ENCODE results near the gene CALHM6. TPM values are rescaled to one million over a fixed set of nuclear protein-coding genes. Genes with fewer than 3 reads are reported as not detected.

CALHM6 gene
- total RNA-seq, 1 experiment from 2014 or later: not detected

DNA sequence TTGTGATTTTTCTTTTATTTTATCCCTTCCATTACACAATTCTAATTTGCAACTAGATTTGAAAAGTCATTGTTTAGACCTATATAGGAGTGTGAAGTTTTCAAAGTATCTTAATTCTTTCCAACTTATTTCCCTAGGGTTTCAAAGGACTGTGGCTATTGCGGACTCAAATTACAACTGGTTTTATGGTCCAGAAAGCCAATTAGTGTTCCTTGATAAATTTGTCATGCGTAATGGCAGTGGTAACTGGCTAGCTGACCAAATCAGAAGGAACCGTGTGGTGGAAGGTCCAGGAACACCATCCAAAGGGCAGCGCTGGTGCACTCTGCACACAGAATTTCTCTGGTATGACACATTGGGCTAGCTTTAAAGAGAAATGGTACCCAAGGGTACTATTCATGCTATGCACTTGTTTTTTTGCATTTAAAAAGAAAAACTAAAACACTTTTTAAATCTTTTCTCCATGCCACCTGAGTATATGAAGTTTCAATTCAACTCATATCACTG, 27.9 kb upstream of the CALHM6 start:
- H3K27ac ChIP-seq (ENCODE audit: low read depth, low read length): no peak overlapping the region
- no peaks in the 10 kb centered on the region for H4K20me1 ChIP-seq (ENCODE audit: insufficient read depth)
- TF ChIP-seq, protein P1, sequence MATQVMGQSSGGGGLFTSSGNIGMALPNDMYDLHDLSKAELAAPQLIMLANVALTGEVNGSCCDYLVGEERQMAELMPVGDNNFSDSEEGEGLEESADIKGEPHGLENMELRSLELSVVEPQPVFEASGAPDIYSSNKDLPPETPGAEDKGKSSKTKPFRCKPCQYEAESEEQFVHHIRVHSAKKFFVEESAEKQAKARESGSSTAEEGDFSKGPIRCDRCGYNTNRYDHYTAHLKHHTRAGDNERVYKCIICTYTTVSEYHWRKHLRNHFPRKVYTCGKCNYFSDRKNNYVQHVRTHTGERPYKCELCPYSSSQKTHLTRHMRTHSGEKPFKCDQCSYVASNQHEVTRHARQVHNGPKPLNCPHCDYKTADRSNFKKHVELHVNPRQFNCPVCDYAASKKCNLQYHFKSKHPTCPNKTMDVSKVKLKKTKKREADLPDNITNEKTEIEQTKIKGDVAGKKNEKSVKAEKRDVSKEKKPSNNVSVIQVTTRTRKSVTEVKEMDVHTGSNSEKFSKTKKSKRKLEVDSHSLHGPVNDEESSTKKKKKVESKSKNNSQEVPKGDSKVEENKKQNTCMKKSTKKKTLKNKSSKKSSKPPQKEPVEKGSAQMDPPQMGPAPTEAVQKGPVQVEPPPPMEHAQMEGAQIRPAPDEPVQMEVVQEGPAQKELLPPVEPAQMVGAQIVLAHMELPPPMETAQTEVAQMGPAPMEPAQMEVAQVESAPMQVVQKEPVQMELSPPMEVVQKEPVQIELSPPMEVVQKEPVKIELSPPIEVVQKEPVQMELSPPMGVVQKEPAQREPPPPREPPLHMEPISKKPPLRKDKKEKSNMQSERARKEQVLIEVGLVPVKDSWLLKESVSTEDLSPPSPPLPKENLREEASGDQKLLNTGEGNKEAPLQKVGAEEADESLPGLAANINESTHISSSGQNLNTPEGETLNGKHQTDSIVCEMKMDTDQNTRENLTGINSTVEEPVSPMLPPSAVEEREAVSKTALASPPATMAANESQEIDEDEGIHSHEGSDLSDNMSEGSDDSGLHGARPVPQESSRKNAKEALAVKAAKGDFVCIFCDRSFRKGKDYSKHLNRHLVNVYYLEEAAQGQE (IDR thresholded peaks at IDR 0.05; ENCODE audit: low read depth): no peak
- TF ChIP-seq EGR1 (IDR thresholded peaks at IDR 0.05; ENCODE audit: low read depth): no peak
- TF ChIP-seq POLR2A (IDR thresholded peaks at IDR 0.05; ENCODE audit: borderline replicate concordance, extremely low read depth, insufficient read depth, insufficient read length): no peak
- TF ChIP-seq POLR2AphosphoS5 (IDR thresholded peaks at IDR 0.05; ENCODE audit: low read depth, low read length): no peak
- no peak for TF ChIP-seq RAD21 (IDR thresholded peaks at IDR 0.05; ENCODE audit: low read depth)
- no peak for TF ChIP-seq ZFX (IDR thresholded peaks at IDR 0.05)
- TF ChIP-seq ZNF274 (IDR thresholded peaks at IDR 0.05; ENCODE audit: low read depth, low read length): no peak
- TF ChIP-seq, protein P2, sequence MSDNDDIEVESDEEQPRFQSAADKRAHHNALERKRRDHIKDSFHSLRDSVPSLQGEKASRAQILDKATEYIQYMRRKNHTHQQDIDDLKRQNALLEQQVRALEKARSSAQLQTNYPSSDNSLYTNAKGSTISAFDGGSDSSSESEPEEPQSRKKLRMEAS (IDR thresholded peaks at IDR 0.05): no peak
- no peak for TF ChIP-seq EZH2phosphoT487 (IDR thresholded peaks at IDR 0.05; ENCODE audit: borderline replicate concordance)
- TF ChIP-seq, protein P3, sequence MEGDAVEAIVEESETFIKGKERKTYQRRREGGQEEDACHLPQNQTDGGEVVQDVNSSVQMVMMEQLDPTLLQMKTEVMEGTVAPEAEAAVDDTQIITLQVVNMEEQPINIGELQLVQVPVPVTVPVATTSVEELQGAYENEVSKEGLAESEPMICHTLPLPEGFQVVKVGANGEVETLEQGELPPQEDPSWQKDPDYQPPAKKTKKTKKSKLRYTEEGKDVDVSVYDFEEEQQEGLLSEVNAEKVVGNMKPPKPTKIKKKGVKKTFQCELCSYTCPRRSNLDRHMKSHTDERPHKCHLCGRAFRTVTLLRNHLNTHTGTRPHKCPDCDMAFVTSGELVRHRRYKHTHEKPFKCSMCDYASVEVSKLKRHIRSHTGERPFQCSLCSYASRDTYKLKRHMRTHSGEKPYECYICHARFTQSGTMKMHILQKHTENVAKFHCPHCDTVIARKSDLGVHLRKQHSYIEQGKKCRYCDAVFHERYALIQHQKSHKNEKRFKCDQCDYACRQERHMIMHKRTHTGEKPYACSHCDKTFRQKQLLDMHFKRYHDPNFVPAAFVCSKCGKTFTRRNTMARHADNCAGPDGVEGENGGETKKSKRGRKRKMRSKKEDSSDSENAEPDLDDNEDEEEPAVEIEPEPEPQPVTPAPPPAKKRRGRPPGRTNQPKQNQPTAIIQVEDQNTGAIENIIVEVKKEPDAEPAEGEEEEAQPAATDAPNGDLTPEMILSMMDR (IDR thresholded peaks at IDR 0.05 in 2 of 3, conservative IDR thresholded peaks at IDR 0.05 in 1 of 3; ENCODE audit: borderline replicate concordance in 1 of 3, insufficient read depth in 1 of 3, low read depth in 2 of 3, low read length in 2 of 3): no peak
- TF ChIP-seq CEBPB (IDR thresholded peaks at IDR 0.05; ENCODE audit: low read depth): no peak
- no peak for TF ChIP-seq ELF1 (IDR thresholded peaks at IDR 0.05; ENCODE audit: borderline replicate concordance, low read depth)
- TF ChIP-seq SRF (IDR thresholded peaks at IDR 0.05; ENCODE audit: low read depth): no peak
- TF ChIP-seq, protein P4, sequence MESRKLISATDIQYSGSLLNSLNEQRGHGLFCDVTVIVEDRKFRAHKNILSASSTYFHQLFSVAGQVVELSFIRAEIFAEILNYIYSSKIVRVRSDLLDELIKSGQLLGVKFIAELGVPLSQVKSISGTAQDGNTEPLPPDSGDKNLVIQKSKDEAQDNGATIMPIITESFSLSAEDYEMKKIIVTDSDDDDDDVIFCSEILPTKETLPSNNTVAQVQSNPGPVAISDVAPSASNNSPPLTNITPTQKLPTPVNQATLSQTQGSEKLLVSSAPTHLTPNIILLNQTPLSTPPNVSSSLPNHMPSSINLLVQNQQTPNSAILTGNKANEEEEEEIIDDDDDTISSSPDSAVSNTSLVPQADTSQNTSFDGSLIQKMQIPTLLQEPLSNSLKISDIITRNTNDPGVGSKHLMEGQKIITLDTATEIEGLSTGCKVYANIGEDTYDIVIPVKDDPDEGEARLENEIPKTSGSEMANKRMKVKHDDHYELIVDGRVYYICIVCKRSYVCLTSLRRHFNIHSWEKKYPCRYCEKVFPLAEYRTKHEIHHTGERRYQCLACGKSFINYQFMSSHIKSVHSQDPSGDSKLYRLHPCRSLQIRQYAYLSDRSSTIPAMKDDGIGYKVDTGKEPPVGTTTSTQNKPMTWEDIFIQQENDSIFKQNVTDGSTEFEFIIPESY (IDR thresholded peaks at IDR 0.05; ENCODE audit: extremely low read depth, insufficient replicate concordance, low read length): no peak
- TF ChIP-seq FOSL1 (IDR thresholded peaks at IDR 0.05; ENCODE audit: low read depth): no peak
- TF ChIP-seq YY1 (IDR thresholded peaks at IDR 0.05; ENCODE audit: extremely low read depth, insufficient replicate concordance, low read depth, low read length): no peak
- TF ChIP-seq CBX3 (IDR thresholded peaks at IDR 0.05; ENCODE audit: low read depth): no peak
- no peak for TF ChIP-seq SIN3A (IDR thresholded peaks at IDR 0.05; ENCODE audit: low read depth)
- TF ChIP-seq SP1 (IDR thresholded peaks at IDR 0.05; ENCODE audit: low read depth): no peak
- TF ChIP-seq TCF7L2 (IDR thresholded peaks at IDR 0.05; ENCODE audit: borderline replicate concordance, extremely low read depth, insufficient read depth, insufficient read length): no peak
- ChIA-PET RAD21 (ENCODE audit: low non-redundant PET in 1 of 2, low total read pairs in 2 of 2, uncharacterized antibody in 2 of 2, unreplicated experiment in 2 of 2) (no interaction called here), CTCF (interaction anchor here (1.4 kb wide), 1 partner anchor 146 kb away, joined by 3 read pairs; no protein-coding TSS in a partner anchor), POLR2A (no interaction called here)
- no peak overlapping the region for H2AFZ ChIP-seq (ENCODE audit: low read depth, low read length, poor library complexity, severe bottlenecking)
- H3K4me3 ChIP-seq (replicated peaks in 1 of 2; ENCODE audit: low read depth in 1 of 2, low read length in 2 of 2): no peak overlapping the region
- no peaks in the 10 kb centered on the region for H3K4me1 ChIP-seq (ENCODE audit: control insufficient read depth in 1 of 2, insufficient read depth in 2 of 2, low read length in 2 of 2)
- peaks cover 0 to 4% of the 10 kb centered on the region in 2 experiments; a peak in 2 of 4 replicates for H3K36me3 ChIP-seq (ENCODE audit: control insufficient read depth in 1 of 2, insufficient read depth in 2 of 2, low read length in 2 of 2)
- no peak overlapping the region for H3K9ac ChIP-seq (ENCODE audit: low read length)
- BruUV-seq (replicated peaks): no TSS peak
- H3K9me3 ChIP-seq (ENCODE audit: control insufficient read depth in 1 of 2, insufficient read depth in 1 of 2, low read depth in 1 of 2, low read length in 2 of 2): no peaks in the 10 kb centered on the region
- ATAC-seq (no peak), DNase-seq (ENCODE audit: low read depth, low spot score) (no peak)
- H3K9me2 ChIP-seq (ENCODE audit: insufficient read depth): no peaks in the 10 kb centered on the region
- no peaks in the 10 kb centered on the region for H3K79me2 ChIP-seq (ENCODE audit: insufficient read depth, low read length)
- H3K4me2 ChIP-seq (ENCODE audit: low read length): no peak overlapping the region
- no peaks in the 10 kb centered on the region for H3K27me3 ChIP-seq (ENCODE audit: insufficient read depth, low read length)
- intact Hi-C loops (cut with micrococcal nuclease): no loop called here
